ENCODE measurements around the gene SFMBT2.

GRCh38 chr10:7267142-7267541, 143.7 kb downstream of the SFMBT2 start:
- no peak for TF ChIP-seq CUX1 (IDR thresholded peaks at IDR 0.05; ENCODE audit: insufficient replicate concordance, low read depth, low read length)
- TF ChIP-seq ZSCAN29 (IDR thresholded peaks at IDR 0.05): no peak
- TF ChIP-seq, protein P1, sequence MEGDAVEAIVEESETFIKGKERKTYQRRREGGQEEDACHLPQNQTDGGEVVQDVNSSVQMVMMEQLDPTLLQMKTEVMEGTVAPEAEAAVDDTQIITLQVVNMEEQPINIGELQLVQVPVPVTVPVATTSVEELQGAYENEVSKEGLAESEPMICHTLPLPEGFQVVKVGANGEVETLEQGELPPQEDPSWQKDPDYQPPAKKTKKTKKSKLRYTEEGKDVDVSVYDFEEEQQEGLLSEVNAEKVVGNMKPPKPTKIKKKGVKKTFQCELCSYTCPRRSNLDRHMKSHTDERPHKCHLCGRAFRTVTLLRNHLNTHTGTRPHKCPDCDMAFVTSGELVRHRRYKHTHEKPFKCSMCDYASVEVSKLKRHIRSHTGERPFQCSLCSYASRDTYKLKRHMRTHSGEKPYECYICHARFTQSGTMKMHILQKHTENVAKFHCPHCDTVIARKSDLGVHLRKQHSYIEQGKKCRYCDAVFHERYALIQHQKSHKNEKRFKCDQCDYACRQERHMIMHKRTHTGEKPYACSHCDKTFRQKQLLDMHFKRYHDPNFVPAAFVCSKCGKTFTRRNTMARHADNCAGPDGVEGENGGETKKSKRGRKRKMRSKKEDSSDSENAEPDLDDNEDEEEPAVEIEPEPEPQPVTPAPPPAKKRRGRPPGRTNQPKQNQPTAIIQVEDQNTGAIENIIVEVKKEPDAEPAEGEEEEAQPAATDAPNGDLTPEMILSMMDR (IDR thresholded peaks at IDR 0.05 in 2 of 3, conservative IDR thresholded peaks at IDR 0.05 in 1 of 3; ENCODE audit: control insufficient read depth in 2 of 3, extremely low read depth in 1 of 3, insufficient read depth in 1 of 3, low read depth in 3 of 3, low read length in 3 of 3): no peak
- no peak for TF ChIP-seq NFXL1 (IDR thresholded peaks at IDR 0.05; ENCODE audit: borderline replicate concordance)
- no peak for TF ChIP-seq HDAC2 (IDR thresholded peaks at IDR 0.05)
- no peak for TF ChIP-seq ZNF274 (IDR thresholded peaks at IDR 0.05; ENCODE audit: insufficient read depth, insufficient read length)
- TF ChIP-seq CREM (IDR thresholded peaks at IDR 0.05; ENCODE audit: low read depth): no peak
- no peak for TF ChIP-seq USF2 (IDR thresholded peaks at IDR 0.05; ENCODE audit: borderline replicate concordance, low read depth, low read length)
- TF ChIP-seq TCF12 (IDR thresholded peaks at IDR 0.05; ENCODE audit: low read depth, low read length): no peak
- no peak for TF ChIP-seq PML (IDR thresholded peaks at IDR 0.05; ENCODE audit: low read length)
- no peak for TF ChIP-seq EZH2 (IDR thresholded peaks at IDR 0.05; ENCODE audit: borderline replicate concordance, control insufficient read depth, low read depth, low read length)
- TF ChIP-seq CEBPB (IDR thresholded peaks at IDR 0.05; ENCODE audit: borderline replicate concordance in 1 of 2, low read depth in 2 of 2, low read length in 2 of 2): no peak
